Esophagus muscularis mucosa (tissue), 4 donors: Measurements from ENCODE around the gene MS4A14. TPM values are rescaled to one million over a fixed set of nuclear protein-coding genes. Genes with fewer than 3 reads are reported as not detected.
A peak's percentile ranks its signal among the peaks of the same experiment; 100 is the strongest.

Experiments used
- DNase-seq: peaks from one replicate; pipeline ENCODE4 v3.0.0-alpha.2; 2017; ENCODE audit errors: extremely low spot score
- H3K27ac ChIP-seq, 4 donors: fragments of 200-600 bp; sonication (generic); replicated peaks in 1 of 4; 1 replicate in 3 of 4; 2 replicates in 1 of 4; pipeline ENCODE4 v1.5.1; 2016 to 2019; ENCODE audit warnings: mild to moderate bottlenecking in 1 of 4
- H3K27me3 ChIP-seq, 4 donors: fragments of 200-600 bp; sonication (generic); one replicate each; pipeline versions ENCODE4 v1.5.1 to v1.6.0; 2016 to 2019
- H3K36me3 ChIP-seq, 4 donors: fragments of 200-600 bp; sonication (generic); one replicate each; pipeline ENCODE4 v1.5.1; 2016 to 2019
- H3K4me1 ChIP-seq, 4 donors: fragments of 200-600 bp; sonication (generic); one replicate each; pipeline ENCODE4 v1.5.1; 2016 to 2019
- H3K4me3 ChIP-seq, 4 donors: fragments of 200-600 bp; sonication (generic); 1 replicate in 2 of 4; 2 replicates in 2 of 4; pipeline ENCODE4 v1.5.1; 2016 to 2019; ENCODE audit warnings: mild to moderate bottlenecking in 4 of 4, moderate library complexity in 1 of 4
- H3K9me3 ChIP-seq, 4 donors: fragments of 200-600 bp; sonication (generic); 1 replicate in 3 of 4; 2 replicates in 1 of 4; pipeline ENCODE4 v1.5.1; 2016 to 2019
- EP300 ChIP-seq: sonication (generic); formaldehyde crosslinking; IDR thresholded peaks from one replicate; pipeline ENCODE4 v1.6.1; 2017; ENCODE audit warnings: antibody characterized with exemption
- POLR2A ChIP-seq: fragments of 450-650 bp; IDR thresholded peaks from one replicate; pipeline ENCODE4 v1.6.1; 2017; ENCODE audit warnings: antibody characterized with exemption, moderate library complexity, mild to moderate bottlenecking, low read depth
- POLR2AphosphoS5 ChIP-seq, 2 donors: sonication (generic); formaldehyde crosslinking; IDR thresholded peaks; one replicate each; pipeline ENCODE4 v1.6.1; 2017; ENCODE audit warnings: antibody characterized with exemption in 2 of 2
- WGBS: methylation state at CpG from one replicate; pipeline ENCODE4 v1.1.5; 2018; 5-methylcytosine and 5-hydroxymethylcytosine counted together
- intact Hi-C: fragments of 100-400 bp; cut with DNase I; formaldehyde crosslinking; loops from one replicate; pipeline ENCODE4 v1.15.1; 2023
- total RNA-seq, 4 donors: library from RNA; depleted of rRNA; stranded (reverse); fragments of >200 nt; gene quantifications; one replicate each; pipeline versions ENCODE4 v1.1.0 to v1.2.1, GENCODE V29; 2016
- TF ChIP-seq, protein P1 (sequence below), 3 experiments: fragments of 200-600 bp in 2 of 3; fragments of 450-650 bp in 1 of 3; sonication (generic) in 2 of 3; IDR thresholded peaks; one replicate each; pipeline ENCODE4 v1.5.1; 2017 to 2019; ENCODE audit warnings: antibody characterized with exemption in 3 of 3, mild to moderate bottlenecking in 2 of 3, moderate library complexity in 1 of 3

The MS4A14 gene
- total RNA-seq, 4 donors from 2014 or later: 1.6 to 3.7 (median 2.2) TPM

DNA sequence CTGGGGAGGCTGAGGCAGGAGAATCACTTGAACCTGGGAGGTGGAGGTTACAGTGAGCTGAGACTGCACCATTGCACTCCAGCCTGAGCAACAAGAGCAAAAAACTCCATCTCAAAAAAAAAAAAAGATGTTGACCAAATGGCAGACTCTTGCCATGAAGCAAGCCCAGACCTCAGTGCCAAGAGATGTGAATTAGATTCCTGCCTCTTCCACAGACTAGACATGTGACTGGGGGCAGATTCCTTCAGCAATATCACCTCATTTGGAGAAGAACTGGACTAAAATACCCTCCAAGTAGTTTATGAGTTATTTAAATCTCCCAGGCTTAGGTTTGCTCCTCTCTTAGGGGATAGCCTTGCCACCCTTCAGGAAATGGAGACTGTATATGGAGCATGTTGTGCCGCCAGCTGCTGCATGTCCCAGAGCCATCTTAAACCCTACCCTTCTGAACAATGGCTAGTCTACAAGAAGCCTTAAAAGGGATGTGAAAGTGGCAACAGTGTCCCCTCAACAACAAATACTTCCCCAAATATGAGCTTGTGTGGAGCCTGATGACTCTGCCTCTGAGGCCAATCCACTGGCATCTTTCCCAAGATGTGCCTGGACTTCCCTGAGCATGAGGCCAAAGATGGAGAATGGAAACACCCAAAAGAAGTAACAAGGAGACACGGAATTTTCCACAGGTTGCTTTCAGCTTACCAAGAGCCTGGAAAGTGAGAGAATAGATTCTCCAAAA is 18.7 kb upstream of the MS4A14 start:
- Histone ChIP-seq H3K36me3 (no peaks in the 10 kb centered on the region), H3K9me3 (no peaks in the 10 kb centered on the region), H3K4me1 (no peaks in the 10 kb centered on the region), H3K27ac (peak overlapping the region in 3 of 4 donors; percentile 5 to 26 (median 23)), H3K27me3 (peaks cover 0 to 5% (median 0%) of the 10 kb centered on the region in 4 donors), H3K4me3 (no peak overlapping the region)
- intact Hi-C loops: no loop called here
- peak in 1 of 2 donors; percentile 24 for TF ChIP-seq POLR2AphosphoS5 (IDR thresholded peaks at IDR 0.05)
- TF ChIP-seq, protein P1, sequence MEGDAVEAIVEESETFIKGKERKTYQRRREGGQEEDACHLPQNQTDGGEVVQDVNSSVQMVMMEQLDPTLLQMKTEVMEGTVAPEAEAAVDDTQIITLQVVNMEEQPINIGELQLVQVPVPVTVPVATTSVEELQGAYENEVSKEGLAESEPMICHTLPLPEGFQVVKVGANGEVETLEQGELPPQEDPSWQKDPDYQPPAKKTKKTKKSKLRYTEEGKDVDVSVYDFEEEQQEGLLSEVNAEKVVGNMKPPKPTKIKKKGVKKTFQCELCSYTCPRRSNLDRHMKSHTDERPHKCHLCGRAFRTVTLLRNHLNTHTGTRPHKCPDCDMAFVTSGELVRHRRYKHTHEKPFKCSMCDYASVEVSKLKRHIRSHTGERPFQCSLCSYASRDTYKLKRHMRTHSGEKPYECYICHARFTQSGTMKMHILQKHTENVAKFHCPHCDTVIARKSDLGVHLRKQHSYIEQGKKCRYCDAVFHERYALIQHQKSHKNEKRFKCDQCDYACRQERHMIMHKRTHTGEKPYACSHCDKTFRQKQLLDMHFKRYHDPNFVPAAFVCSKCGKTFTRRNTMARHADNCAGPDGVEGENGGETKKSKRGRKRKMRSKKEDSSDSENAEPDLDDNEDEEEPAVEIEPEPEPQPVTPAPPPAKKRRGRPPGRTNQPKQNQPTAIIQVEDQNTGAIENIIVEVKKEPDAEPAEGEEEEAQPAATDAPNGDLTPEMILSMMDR (IDR thresholded peaks at IDR 0.05): no peak
- 74% methylated on average over 2 of the region's 2 CpGs for WGBS
- DNase-seq: no peak

DNA sequence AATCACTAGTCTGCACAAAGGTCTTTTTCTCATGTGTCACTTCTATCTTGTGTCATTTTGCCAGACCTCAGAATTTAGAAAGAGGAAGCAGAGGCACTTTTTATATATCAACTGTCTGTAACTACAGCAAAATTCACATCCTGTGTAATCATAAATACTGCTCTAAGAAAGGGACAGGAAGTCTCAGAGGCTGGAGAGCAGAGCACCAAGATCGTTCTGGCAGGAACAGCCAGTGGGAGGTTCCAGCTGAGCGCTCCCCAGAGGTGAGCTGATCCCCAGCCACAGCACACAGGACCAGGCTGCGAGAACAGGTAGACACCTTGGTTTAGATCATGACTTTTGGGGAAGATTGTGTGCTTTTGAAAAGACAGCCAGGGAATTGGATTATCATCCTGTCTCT is 17.9 kb upstream of the MS4A14 start, which contains the start of gene MS4A7:
Gene MS4A7, plus strand, starts transcription at position 179 of the 400 bp plus-strand sequence. CDS start 4,610 bp downstream, outside the sequence.
- peaks cover 0 to 5% (median 0%) of the 10 kb centered on the region in 4 donors for H3K27me3 ChIP-seq
- DNase-seq: no peak
- WGBS: 40% methylated on average over 3 of the region's 3 CpGs
- no peaks in the 10 kb centered on the region for H3K36me3 ChIP-seq
- H3K27ac ChIP-seq: peak within 1 kb of the TSS in 3 of 4 donors; percentile 21 to 41 (median 26)
- peak within 1 kb of the TSS; percentile 20 to 41 (median 27) for H3K4me3 ChIP-seq
- TF ChIP-seq POLR2AphosphoS5 (IDR thresholded peaks at IDR 0.05) (peak; percentile 21 to 70), POLR2A (no peak)
- no peaks in the 10 kb centered on the region for H3K9me3 ChIP-seq
- no peaks in the 10 kb centered on the region for H3K4me1 ChIP-seq
- intact Hi-C loops: no loop called here

DNA sequence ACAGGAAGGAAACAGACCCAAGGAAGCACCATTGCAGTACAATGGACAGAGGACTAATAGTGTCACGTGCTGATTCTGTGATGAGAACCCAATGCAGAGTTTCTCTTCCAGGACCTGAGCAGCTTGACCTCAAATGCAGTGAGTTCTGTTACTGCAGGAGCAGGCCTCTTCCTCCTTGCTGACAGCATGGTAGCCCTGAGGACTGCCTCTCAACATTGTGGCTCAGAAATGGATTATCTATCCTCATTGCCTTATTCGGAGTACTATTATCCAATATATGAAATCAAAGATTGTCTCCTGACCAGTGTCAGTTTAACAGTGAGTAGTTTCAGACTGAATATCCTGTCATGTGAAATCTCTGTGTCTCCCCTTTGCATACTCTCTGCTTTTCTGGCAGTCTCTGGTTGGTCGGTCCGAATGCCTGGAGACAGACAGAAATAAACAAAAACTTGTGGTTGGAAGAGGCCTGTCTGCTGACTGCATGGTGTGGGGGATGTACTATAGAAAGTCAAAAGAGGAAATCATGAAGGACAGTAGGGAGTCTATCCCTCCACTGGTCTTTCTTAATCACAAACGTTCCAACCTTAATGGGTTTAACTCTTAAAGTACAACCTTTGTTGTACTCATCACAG is 6.9 kb upstream of the MS4A14 start:
- no peak for DNase-seq
- TF ChIP-seq, protein P1 (IDR thresholded peaks at IDR 0.05): no peak
- TF ChIP-seq POLR2AphosphoS5 (IDR thresholded peaks at IDR 0.05) (no peak), POLR2A (no peak), EP300 (no peak)

DNA sequence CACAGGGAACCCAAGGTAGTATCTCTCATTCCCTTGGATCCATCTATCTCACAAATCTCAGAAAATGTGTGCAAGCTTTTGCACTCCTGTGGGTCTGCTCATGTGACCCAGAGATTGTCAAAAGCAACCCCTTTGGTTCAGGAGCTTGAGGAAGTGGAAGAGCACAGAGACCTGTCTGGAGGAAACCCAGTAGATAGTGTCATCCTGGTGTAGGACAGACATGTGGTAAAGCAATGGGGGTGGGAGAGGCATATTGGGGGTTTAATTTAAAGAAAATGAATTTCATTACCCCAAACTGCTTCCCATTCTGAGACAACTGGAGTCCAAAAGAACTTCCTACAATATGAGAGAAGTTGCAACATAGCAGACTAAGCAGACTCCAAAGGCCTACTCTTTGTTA is 5.8 kb upstream of the MS4A14 start:
- no peak for DNase-seq
- no peaks in the 10 kb centered on the region for H3K4me1 ChIP-seq
- no peaks in the 10 kb centered on the region for H3K27me3 ChIP-seq
- H3K4me3 ChIP-seq: no peak overlapping the region
- H3K27ac ChIP-seq: no peak overlapping the region
- no peaks in the 10 kb centered on the region for H3K36me3 ChIP-seq
- intact Hi-C loops: no loop called here
- H3K9me3 ChIP-seq: no peaks in the 10 kb centered on the region
- TF ChIP-seq POLR2AphosphoS5 (IDR thresholded peaks at IDR 0.05): no peak
- TF ChIP-seq POLR2A: no peak
- TF ChIP-seq, protein P1 (IDR thresholded peaks at IDR 0.05): no peak
- TF ChIP-seq EP300: no peak

More for the DNA sequence above, 6.9 kb upstream of the MS4A14 start:
- Histone ChIP-seq H3K36me3 (no peaks in the 10 kb centered on the region), H3K9me3 (no peaks in the 10 kb centered on the region), H3K4me3 (no peak overlapping the region), H3K4me1 (no peaks in the 10 kb centered on the region), H3K27ac (no peak overlapping the region), H3K27me3 (no peaks in the 10 kb centered on the region)
- intact Hi-C loops: no loop called here
- WGBS: 34% methylated on average over 5 of the region's 5 CpGs

DNA sequence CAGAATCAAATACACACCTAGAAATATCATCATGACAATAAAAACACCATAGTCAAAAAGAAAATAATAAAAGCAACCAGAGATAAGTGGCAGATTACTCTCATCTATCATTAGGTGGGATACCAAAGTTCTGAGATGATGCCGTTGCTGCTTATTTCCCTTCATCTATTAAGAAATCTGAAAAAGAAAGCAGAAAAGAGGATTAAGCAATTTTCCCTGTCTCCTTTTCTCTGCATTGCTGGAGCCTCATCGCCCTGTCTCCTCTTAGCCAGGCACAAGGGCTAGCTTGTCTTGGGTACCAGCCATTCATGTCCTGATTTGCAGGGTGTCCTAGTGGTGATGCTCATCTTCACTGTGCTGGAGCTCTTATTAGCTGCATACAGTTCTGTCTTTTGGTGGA is 3.9 kb upstream of the MS4A14 start:
- DNase-seq: no peak
- intact Hi-C loops: no loop called here
- Histone ChIP-seq H3K27me3 (no peaks in the 10 kb centered on the region), H3K36me3 (no peaks in the 10 kb centered on the region), H3K9me3 (no peaks in the 10 kb centered on the region), H3K4me3 (no peak overlapping the region), H3K27ac (no peak overlapping the region), H3K4me1 (no peaks in the 10 kb centered on the region)
- WGBS: 92% methylated on average over 2 of the region's 2 CpGs
- no peak for TF ChIP-seq POLR2A
